Spinal cord (tissue), 10 donors: ENCODE measurements around the gene PTGDR. TPM values are rescaled to one million over a fixed set of nuclear protein-coding genes. Genes with fewer than 3 reads are reported as not detected.

Experiments used
- DNase-seq, 6 donors: peaks; one replicate each; pipeline versions ENCODE4 v3.0.0 to v3.0.0-alpha.2; 2013 to 2015; ENCODE audit warnings: low spot score in 6 of 6, low read depth in 4 of 6
- H3K27ac ChIP-seq: one replicate; pipeline ENCODE4 v1.5.1; 2013; ENCODE audit warnings: low read depth, low read length, control low read depth
- H3K27me3 ChIP-seq: one replicate; pipeline ENCODE4 v1.6.1; 2013; ENCODE audit warnings: low read length; ENCODE audit not compliant: control insufficient read depth, insufficient read depth
- H3K36me3 ChIP-seq: one replicate; pipeline ENCODE4 v1.6.1; 2013; ENCODE audit warnings: low read length; ENCODE audit not compliant: control insufficient read depth, insufficient read depth
- H3K4me1 ChIP-seq: one replicate; pipeline ENCODE4 v1.6.1; 2013; ENCODE audit warnings: low read length; ENCODE audit not compliant: control insufficient read depth, insufficient read depth
- H3K4me3 ChIP-seq: one replicate; pipeline ENCODE4 v1.5.1; 2013; ENCODE audit warnings: low read depth, low read length, control low read depth
- H3K9me3 ChIP-seq: one replicate; pipeline ENCODE4 v1.6.1; 2013; ENCODE audit warnings: low read length; ENCODE audit not compliant: control insufficient read depth, insufficient read depth
- WGBS: methylation state at CpG from one replicate; pipeline ENCODE4 v1.1.5; 2013; ENCODE audit warnings: missing lambda C conversion rate; ENCODE audit not compliant: insufficient coverage; 5-methylcytosine and 5-hydroxymethylcytosine counted together
- polyA plus RNA-seq, 2 donors: library from polyadenylated mRNA; unstranded; fragments of 120-200 nt; gene quantifications; one replicate each; pipeline ENCODE4 v1.2.1, GENCODE V29; 2013; ENCODE audit not compliant: insufficient read length in 2 of 2
- total RNA-seq, 2 donors: library from RNA; depleted of rRNA in 1 of 2; stranded (reverse); fragments of 120-200 nt in 1 of 2; fragments of >200 nt in 1 of 2; gene quantifications; one replicate each; pipeline versions ENCODE4 v1.2.3 to v1.2.4, GENCODE V29; 2013 to 2014
- donor health status: healthy.

The PTGDR gene
- total and polyA plus RNA-seq, 4 donors: 0.36 to 10.6 (median 3.2) TPM

GRCh38 chr14:52272375-52272774, 4.9 kb downstream of the PTGDR start:
- 79% methylated on average over 2 of the region's 3 CpGs for WGBS
- peaks cover 14% of the 10 kb centered on the region for H3K4me1 ChIP-seq
- H3K36me3 ChIP-seq: no peaks in the 10 kb centered on the region
- no peak overlapping the region for H3K27ac ChIP-seq
- H3K9me3 ChIP-seq: no peaks in the 10 kb centered on the region
- H3K27me3 ChIP-seq: peaks cover 26% of the 10 kb centered on the region
- no peak overlapping the region for H3K4me3 ChIP-seq
- no peak for DNase-seq

GRCh38 chr14:52275372-52275771, 7.9 kb downstream of the PTGDR start:
- no peaks in the 10 kb centered on the region for H3K4me1 ChIP-seq
- DNase-seq: no peak
- peaks cover 2% of the 10 kb centered on the region for H3K27me3 ChIP-seq
- H3K4me3 ChIP-seq: no peak overlapping the region
- H3K36me3 ChIP-seq: no peaks in the 10 kb centered on the region
- H3K27ac ChIP-seq: no peak overlapping the region
- no peaks in the 10 kb centered on the region for H3K9me3 ChIP-seq
- no CpG with 5 or more reads among the region's 3 CpGs for WGBS

- 92% methylated on average over 3 of the region's 4 CpGs for WGBS
- Histone ChIP-seq H3K27me3 (no peaks in the 10 kb centered on the region), H3K4me1 (no peaks in the 10 kb centered on the region), H3K9me3 (no peaks in the 10 kb centered on the region), H3K4me3 (no peak overlapping the region), H3K27ac (no peak overlapping the region), H3K36me3 (no peaks in the 10 kb centered on the region)
- no peak for DNase-seq
Measured at GRCh38 chr14:52277552-52277951, 10.1 kb downstream of the PTGDR start.

GRCh38 chr14:52279408-52279807, 11.9 kb downstream of the PTGDR start:
- Histone ChIP-seq H3K4me3 (no peak overlapping the region), H3K27ac (no peak overlapping the region), H3K36me3 (no peaks in the 10 kb centered on the region), H3K9me3 (no peaks in the 10 kb centered on the region), H3K4me1 (no peaks in the 10 kb centered on the region), H3K27me3 (no peaks in the 10 kb centered on the region)
- no peak for DNase-seq
- no CpG with 5 or more reads among the region's 3 CpGs for WGBS

- Histone ChIP-seq H3K27me3 (no peaks in the 10 kb centered on the region), H3K9me3 (no peaks in the 10 kb centered on the region), H3K36me3 (no peaks in the 10 kb centered on the region), H3K27ac (no peak overlapping the region), H3K4me3 (no peak overlapping the region), H3K4me1 (no peaks in the 10 kb centered on the region)
- WGBS: no CpG with 5 or more reads among the region's 2 CpGs
- no peak for DNase-seq
Measured at GRCh38 chr14:52283099-52283498, 15.6 kb downstream of the PTGDR start.

GRCh38 chr14:52286661-52287649, 19.5 kb downstream of the PTGDR start:
- Histone ChIP-seq H3K36me3 (no peaks in the 10 kb centered on the region), H3K27me3 (no peaks in the 10 kb centered on the region), H3K4me1 (no peaks in the 10 kb centered on the region), H3K4me3 (no peak overlapping the region), H3K27ac (no peak overlapping the region), H3K9me3 (no peaks in the 10 kb centered on the region)
- WGBS: no CpG with 5 or more reads among the region's 4 CpGs
- peak in 4 of 6 donors; percentile 31 to 72 (median 44) for DNase-seq

- Histone ChIP-seq H3K9me3 (no peaks in the 10 kb centered on the region), H3K27me3 (no peaks in the 10 kb centered on the region), H3K36me3 (no peaks in the 10 kb centered on the region), H3K27ac (no peak overlapping the region), H3K4me3 (no peak overlapping the region), H3K4me1 (no peaks in the 10 kb centered on the region)
- no peak for DNase-seq
- WGBS: no CpG with 5 or more reads among the region's 2 CpGs
Measured at GRCh38 chr14:52296378-52296777, 28.9 kb downstream of the PTGDR start.

GRCh38 chr14:52298795-52299194, 31.3 kb downstream of the PTGDR start:
- no CpG with 5 or more reads among the region's 10 CpGs for WGBS
- H3K27ac ChIP-seq: no peak overlapping the region
- no peaks in the 10 kb centered on the region for H3K36me3 ChIP-seq
- no peak for DNase-seq
- H3K27me3 ChIP-seq: no peaks in the 10 kb centered on the region
- H3K9me3 ChIP-seq: no peaks in the 10 kb centered on the region
- H3K4me3 ChIP-seq: no peak overlapping the region
- H3K4me1 ChIP-seq: no peaks in the 10 kb centered on the region

GRCh38 chr14:52299692-52300278, 32.3 kb downstream of the PTGDR start:
- no peaks in the 10 kb centered on the region for H3K27me3 ChIP-seq
- H3K36me3 ChIP-seq: no peaks in the 10 kb centered on the region
- H3K27ac ChIP-seq: no peak overlapping the region
- H3K4me1 ChIP-seq: no peaks in the 10 kb centered on the region
- peak in 3 of 6 donors; percentile 59 to 89 (median 80) for DNase-seq
- no peak overlapping the region for H3K4me3 ChIP-seq
- H3K9me3 ChIP-seq: no peaks in the 10 kb centered on the region

GRCh38 chr14:52303236-52303635, 35.7 kb downstream of the PTGDR start:
- no peak for DNase-seq
- Histone ChIP-seq H3K36me3 (no peaks in the 10 kb centered on the region), H3K9me3 (no peaks in the 10 kb centered on the region), H3K27ac (no peak overlapping the region), H3K27me3 (no peaks in the 10 kb centered on the region), H3K4me1 (no peaks in the 10 kb centered on the region), H3K4me3 (no peak overlapping the region)
- 67% methylated on average over 1 of the region's 4 CpGs for WGBS
